ENCODE data around the gene HLA-DPB1.
"Not testable (repeated sequence)": the region's sequence is repeated elsewhere in the genome, so short reads cannot be mapped to it uniquely, and the experiment has no call there.

The HLA-DPB1 gene

DNA sequence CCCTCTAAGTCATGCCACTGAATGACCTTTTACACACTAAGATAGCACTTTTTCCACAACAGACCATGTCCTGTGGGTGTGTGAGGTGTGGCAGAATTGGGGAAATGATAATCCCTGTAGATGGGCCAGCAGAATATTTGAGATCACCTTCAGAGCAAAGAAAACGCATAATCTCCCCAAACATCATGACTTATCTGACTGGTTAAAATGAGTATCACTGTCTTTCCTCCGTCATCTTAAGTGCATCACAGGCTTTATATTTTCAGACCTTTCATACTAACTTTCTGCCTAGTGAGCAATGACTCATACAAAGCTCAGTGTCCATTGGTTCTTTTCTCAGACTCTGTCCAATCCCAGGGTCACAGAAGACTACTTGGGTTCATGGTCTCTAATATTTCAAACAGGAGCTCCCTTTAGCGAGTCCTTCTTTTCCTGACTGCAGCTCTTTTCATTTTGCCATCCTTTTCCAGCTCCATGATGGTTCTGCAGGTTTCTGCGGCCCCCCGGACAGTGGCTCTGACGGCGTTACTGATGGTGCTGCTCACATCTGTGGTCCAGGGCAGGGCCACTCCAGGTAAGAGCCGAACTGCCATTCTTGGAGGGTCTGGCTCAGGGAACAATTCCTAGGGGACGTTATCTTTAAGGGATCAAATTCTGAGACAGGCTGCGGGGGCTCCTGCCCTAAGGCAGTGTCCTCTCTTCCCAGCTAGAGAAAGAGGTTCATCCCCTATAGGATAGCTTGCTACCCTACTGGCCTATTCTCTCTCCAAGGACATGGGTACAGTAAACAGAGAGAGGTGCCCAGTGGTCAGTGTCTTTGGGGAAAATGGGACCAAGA, at the start of gene HLA-DPB1:
Gene HLA-DPB1, plus strand, starts transcription at position 423 of the 838 bp plus-strand sequence. Its CDS starts 52 bp downstream, at position 475.
- DNase-seq, result peak; percentile 91

DNA sequence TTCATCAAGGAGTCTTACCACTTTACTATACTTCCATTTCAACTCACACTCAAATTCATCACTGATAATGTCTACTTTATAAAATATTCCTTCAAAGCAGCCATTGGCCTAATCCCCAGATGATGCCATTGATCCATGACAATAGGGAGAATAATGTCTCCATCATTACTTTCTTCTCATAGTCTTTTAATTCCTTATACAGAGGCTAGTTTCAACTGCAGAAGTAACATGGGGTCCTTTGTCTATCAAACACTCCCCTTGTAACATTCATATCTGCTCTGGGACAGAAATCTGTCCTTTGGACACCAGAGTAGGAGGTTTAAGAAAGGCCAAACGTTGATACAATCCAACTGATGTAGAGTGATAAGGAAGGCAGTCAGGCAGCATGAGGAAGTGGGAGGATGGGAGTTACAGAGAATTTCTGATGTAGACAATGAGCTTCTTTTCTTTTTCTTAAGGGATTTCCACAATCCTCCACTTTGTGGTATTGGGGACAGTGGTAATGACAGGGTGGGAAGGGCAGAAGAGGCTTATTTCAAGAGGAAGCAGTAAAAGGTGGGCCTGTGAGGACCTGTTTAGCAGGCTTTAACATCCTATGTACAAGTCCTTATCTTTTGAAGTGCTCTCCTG, 47.5 kb upstream of the HLA-DPB1 start:
- DNase-seq, result no peak

DNA sequence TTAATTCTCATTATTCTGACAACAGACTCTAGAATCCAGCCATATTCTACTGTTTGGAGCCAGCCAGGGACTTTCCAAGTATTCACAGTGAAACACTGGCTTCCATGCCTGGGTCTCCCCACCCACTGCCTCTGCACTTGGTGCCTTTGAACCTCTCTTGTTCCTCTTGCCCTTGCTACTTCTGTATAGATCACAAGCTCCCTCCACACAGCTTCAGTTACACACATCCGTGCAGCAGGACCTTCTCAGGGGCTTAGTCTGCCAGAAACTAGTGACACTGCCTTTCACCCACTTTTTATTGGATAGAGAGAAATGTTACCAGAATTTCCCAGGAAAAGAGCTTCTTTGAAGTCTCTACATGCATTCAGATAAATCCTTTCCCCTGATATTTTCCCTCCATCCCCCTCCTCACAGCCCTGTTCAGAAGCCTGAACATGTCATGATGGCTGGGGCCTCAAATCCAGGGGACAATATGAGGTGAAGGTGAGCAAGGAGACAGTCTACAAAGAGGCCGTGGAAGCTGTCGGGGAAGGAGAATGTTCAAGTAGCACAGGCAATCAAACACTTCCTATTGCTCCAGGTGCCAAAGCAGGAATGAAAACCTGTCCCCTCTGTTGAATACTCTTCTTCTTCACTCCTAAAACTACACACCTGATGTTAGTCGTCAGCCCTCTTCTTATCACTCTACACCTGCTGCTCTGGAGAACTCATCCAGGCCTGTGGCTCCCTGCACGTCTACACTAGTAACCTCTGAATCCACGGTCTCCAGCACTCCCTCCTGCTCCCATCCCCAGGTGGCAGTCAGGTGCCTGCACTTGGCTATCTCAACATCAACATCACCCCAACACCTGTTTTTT, 46.2 kb upstream of the HLA-DPB1 start:
- peak; percentile 64 for DNase-seq

DNA sequence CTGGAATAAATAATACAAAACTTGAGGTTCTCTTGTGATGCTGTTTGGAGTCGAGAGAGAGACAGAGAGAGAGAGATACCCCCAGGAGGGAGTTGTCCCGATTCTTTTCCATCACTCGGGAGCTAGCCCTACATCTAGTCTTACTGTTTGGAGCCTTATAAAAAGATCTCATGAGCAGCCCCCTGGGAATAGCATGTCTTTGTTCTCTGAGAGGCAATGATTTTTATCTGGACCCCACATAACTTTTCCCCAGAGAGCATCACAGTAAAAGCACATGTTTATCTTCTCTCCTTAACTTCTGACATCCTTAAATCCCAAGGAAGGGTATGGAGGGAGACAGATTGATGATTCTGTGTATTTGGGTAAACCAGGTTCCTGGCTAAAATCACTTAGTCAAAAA, 45.5 kb upstream of the HLA-DPB1 start:
- no peak for DNase-seq

DNA sequence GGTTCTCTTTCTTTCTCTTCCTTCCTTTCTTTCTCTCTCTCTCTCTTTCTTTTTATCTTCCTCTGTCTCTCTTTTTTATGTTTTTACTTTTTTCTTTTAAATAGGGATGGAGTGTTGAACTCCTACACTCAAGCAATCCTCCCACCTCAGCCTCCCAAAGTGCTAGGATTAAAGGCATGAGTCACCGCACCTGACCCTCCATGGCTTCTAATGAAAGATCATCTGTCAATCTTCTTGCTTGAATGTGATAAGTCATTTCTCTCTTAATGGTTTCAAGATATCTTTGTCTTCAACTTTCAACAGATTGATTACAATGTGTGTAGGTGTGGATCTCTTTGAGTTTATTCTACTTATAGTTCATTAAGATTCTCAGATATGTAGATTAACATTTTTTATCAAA, 41.2 kb upstream of the HLA-DPB1 start:
- DNase-seq, result no peak

DNA sequence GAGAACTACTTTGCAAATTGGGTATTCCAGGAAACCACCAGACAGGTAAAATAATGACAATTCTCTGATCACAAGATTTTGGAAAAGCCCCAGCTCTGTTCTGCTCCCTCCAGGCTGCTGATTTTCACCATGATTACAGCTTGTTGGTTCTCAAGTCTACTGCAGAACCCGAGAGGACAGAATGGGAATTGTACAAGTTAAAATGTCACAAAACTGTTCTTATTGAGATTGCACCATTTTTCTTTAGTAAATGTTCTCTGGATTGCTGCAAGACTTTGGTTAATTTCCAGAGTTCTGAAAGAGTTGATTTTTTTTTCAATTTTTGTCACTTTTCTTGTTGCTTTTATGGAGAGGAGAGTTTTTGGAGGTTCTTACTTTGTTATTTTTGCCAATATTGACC, 39.3 kb upstream of the HLA-DPB1 start:
- no peak for DNase-seq

DNA sequence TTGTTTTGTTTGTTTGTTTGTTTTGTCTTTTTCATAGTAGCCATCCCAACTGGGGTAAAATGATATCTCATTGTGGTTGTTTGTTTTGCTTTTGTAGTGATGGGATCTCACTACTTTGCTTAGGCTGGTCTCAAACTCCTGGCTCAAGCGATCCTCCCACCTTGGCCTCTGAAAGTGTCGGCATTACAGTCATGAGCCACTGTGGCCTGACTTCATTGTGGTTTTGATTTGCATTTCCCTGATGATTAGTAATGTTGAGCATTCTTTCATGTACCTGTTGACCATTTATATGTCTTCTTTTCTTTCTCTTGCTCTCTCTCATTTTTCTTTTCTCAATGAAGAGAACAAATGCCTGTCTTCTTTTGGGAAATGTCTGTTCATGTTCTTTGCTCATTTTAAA, 35.6 kb upstream of the HLA-DPB1 start:
- no peak for DNase-seq

DNA sequence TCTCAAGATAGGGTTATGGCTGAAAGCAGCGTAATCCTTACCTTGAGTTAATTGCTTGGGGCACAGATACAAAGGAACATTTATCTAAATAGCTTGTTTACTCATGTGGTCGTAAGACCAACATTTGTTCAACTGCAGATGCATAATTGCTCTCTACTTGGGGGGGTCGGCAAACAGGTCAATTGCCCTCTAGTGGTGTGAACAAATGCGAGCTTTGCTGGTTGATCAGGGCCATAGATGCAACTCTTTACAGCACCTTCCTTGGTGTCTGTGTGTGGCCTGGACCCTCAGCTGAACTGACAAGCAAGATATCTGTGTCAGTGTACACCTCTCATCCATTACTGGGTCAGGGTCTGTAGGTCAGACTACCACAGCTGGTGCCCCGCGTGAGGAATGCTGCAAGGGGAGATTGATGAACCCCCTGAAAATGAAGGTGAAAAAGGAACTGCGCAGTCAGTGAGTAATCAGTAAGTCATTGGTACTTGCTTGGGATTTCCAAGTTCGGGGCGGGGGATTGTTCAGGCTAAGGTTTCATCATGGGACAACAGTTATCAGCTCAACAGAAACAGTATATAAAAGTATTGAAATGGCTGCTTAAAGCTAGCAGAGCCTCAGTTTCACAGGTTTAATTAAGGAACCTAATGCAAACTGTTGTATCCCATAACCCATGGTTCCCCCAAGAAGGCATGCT, 26.3 kb upstream of the HLA-DPB1 start:
- DNase-seq, result peak; percentile 11

DNA sequence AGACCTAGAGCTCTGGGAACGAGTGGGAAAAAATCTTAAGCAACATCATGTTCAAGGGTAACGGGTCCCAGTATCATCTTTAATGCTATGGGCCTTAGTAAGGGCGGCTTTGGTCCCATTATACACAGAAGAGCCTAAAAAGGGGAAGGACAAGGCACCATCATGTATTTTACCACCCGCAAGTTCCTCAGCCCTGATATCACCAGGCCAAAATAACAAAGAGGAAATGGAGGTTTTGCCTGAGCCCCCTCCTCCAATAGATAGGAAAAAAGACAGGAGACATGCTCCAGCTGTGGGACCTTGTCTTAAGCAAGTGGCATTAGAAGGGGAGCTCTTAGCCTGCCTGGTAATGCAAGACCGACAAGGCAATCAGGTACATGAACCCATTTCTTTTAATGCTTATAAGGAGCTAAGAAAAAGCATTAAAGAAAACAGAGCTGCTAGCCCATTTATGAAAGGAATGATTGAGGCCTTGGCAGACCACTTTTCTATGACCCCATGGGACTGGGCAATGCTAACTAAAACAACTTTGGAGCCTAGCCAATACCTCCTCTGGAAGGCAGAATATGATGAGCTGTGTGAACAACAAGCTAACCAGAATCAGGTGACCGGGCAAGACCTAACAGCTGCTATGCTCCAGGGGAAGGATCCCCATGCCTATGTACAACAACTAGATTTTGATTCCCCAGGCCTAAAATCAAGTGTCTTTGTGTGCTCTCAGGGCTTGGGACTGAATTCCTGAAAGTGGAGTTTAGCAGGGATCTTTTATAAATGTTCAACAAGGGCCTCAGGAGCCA, 25.6 kb upstream of the HLA-DPB1 start:
- DNase-seq, result no peak

DNA sequence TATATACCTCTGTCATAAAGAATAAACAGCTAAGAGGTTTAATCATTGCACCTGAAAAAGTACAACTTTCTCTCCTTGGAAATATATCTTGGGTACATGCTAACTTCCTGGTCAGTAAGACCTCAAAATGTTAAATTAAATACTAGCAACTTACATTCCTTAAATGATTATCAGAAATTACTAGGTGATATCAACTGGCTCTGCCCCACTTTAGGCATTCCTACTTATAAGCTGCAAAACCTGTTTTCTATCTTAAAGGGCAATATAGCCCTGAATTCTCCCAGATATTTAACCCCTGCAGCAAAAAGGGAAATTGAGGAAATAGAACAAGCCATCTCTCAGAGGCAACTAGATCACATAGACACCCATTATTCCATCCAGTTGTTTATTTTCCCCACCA, 23.2 kb upstream of the HLA-DPB1 start:
- no peak for DNase-seq

DNA sequence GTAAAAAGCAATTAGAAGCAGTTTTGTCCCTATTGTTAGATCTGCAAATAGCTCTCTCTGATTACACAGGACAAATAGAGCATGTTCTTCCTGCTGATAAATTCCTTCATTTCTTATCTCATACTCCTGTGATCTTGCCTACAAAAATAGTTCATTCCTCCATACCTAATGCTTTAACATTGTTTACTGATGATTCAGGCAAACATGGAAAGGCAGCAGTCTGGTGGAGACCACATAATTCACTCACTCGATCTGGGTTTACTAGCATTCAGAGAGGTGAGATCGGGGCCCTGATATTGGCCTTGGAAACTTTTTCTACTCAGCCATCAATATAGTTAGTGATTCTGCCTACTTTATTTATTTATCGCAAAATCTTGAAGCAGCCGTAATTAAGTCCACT, 22.6 kb upstream of the HLA-DPB1 start:
- no peak for DNase-seq

DNA sequence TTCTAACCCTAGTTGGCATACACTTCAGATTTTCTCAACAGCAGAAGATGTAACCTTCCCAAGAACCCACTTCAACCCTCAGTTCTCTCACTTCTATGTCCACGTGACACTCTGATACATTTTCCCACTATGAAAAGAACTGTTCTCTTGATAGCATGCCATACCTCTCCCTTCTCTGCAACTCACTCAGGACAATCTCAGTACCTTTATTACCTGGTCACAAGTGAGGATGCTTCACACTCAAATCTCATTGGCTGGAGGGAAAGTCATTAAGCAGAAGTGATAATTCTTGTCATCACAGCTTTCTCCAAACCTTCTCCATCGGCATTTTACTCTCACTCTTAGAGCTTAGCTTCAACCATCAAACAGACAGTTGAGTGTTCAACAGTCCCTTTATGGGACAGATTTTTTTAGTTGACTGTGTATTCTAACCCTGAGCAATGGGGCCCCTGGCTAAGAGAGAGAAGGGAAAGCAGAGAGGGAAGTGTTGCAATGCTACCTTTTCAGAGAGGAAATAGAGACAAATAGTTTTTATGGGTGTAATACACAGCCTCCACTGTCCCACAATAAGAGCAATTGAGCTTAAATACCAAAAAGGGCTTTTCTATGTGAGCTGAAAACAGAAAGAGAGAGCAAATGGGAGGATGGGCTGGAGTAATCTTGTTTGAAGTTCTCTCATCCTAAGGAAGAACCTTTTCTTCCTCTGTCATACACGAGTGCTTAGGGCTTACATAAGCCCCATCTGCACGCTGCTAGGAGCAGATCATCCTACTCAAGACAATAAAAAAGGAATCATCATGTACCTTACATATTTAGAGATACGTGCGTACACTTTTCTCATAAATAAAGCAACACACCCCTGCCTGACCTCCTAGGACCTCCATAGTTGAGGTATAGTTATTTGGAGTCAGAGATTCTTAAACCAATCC, 18.3 kb upstream of the HLA-DPB1 start:
- no peak for DNase-seq

DNA sequence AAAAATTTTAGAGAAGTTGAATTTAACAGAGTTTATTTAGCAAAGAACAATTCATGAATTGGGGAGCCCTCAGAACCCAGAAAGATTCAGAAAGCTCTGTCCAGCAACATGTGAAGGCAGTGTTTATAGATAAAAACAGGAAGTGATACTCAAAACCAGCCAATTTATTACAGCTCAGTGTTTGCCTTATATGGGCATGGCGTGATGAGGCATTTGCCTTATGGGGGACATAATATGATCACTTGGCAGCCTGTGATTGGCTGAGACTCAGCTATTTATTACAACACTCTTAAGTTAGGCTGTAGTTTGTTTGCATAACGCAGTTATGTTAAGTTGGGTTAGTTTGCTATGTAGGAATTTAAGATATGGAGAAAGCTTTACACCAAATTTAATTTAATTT, 13.8 kb upstream of the HLA-DPB1 start:
- DNase-seq, result peak; percentile 45

DNA sequence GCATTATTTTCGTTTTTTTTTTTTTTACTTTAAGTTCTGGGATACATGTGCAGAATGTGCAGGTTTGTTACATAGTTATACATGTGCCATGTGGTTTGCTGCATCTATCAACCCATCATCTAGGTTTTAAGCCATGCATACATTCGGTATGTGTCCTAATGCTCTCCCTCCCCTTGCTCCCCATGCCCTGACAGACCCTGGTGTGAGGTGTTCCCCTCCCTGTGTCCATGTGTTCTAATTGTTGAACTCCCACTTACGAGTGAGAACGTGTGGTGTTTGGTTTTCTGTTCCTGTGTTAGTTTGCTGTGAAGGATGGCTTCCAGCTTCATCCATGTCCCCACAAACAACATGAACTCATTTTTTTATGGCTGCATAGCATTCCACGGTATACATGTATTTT, 12.4 kb upstream of the HLA-DPB1 start:
- not testable (repeated sequence) for DNase-seq

DNA sequence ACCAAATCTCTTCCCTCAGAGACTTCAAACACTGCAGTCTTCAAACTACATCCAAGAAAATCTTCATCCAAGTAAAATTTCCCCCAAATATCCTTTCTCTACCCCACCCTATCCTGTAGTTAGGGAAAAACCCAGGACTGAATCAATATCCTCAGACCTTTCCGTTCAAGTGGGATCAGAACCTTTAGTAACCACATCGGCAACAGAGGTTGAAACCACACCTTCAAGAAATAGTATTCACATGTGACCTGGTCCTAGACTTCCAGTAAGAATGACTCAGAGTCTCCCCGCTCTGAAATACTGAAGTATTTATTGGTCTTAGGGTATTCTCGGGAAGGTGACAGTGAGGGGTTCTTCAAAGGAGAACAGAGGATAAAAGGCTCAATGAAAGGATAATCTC, 11.1 kb upstream of the HLA-DPB1 start:
- no peak for DNase-seq

DNA sequence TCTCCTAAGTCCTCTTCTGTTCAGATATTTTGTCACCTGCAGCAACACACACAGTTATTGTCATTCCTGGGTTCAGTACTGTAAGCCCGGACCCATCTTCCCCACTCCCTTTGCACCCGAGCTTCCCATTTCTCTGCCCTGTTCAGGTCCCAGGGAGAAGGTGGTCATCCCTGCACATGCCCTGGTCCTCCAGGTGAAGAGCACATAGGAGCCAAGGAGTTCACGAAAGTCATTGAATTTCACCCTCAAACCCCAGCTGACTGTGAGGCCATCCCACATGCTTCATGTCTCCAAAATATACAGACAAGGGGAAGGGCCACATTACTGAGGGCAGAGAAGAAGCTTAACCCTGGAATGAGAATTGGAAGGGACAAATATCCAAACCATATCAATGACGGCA, 10.5 kb upstream of the HLA-DPB1 start:
- DNase-seq, result no peak

DNA sequence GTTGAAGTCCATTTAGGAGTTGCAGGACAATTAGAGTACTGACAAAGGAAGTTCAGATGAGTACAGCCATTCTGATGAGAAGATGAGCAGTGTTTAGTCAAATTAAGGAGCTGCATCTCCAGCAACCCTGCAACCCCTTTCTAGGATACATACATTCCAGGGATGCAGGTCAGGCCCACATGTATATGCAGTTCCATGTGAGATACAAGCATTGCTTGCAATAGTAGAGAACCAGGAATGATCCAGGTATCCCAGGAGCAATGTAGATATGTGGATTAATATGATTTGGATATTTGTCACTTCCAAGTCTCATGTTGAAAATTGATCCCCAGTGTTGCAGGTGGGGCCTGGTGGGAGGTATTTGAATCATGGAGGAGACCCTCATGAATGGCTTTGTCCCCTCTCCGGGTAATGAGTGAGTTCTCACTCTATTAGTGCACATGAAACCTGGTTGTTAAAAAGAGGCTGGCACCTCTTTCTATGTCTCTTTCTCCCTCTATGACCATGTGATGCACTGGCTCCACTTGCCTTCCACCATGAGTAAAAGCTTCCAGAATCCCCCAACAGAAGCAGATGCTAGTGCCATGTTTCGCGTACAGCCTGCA, 8.8 kb upstream of the HLA-DPB1 start:
- no peak for DNase-seq

DNA sequence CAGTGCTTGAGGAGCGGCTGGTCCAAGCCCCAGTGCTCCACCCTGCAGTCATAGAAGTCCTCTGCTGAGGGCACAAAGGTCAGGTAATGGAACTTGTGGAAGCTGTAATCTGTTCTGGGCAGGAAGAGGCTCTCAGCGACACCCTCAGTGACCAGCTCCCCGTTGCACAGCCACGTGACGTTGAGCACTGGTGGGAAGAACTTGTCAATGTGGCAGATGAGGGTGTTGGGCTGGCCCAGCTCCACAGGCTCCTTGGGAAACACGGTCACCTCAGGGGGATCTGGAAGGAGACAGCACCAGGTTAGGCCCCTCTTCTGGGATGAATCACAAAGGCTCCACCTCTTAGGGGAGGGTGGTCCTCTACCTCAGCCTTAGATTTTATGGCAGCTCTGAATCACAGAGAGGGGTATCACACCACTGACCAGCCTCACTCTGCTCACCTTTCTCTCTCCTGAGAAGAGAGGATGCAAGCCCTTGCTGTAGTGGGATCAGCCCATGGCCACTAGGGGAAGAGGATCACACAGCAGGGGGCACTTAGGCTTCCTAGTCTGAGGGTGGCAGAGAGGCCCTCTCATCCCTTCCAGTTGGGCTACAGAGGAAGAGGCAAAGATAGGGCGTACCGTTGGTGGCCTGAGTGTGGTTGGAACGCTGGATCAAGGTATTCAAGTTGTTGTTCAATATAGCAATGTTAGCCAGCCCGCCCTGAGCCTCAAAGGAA, 6.6 kb upstream of the HLA-DPB1 start:
- no peak for DNase-seq

DNA sequence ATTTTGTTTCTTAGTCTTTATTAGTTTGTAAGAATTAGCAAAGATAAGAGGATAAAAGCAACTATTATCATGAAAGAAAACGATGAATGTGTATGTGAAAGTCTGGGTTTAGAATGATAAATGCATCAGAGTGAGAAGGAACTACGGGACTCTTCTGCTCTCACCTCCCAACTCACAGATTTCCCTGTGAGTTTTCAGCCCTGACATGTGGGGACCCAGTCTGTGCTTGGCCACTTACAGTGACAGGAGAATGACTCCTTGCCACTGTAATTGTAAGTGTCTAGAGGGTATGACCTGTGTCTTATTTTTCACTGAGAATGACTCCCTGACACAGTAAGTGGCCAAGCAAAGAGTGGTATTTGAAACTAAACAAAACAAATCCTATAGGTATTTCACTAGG, 4.9 kb upstream of the HLA-DPB1 start:
- no peak for DNase-seq

DNA sequence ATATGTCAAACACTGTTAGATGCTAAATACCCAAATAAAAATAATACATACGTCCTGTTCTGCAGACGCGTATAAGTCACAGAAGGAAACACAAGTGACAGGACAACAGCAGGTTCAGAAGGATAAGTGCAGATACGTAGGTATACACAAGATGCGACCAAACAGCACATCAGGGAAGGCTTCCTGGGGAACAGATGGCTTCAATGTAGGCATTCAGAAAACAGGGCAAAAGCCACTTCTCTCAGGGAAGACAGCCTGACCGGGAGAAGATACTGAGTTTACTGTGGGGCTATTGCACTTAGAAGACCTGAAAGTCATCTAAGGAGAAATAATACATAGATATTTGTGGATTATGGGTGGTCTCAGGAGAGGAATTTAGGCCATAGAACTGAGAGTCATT, 4.2 kb upstream of the HLA-DPB1 start:
- DNase-seq, result no peak
